HL-60 (cell line): ENCODE results near the gene JRKL.

Source experiments
- DNase-seq, 2 experiments: peaks; one replicate each; pipeline ENCODE4 v3.0.0-alpha.2; 2010 to 2020; ENCODE audit warnings: low read depth in 1 of 2, low spot score in 1 of 2
- H3K27ac ChIP-seq: fragments of 250-450 bp; sonication (Bioruptor Pico); replicated peaks from 2 replicates; pipeline ENCODE4 v1.5.1; 2020; ENCODE audit warnings: mild to moderate bottlenecking, moderate library complexity
- H3K27me3 ChIP-seq: fragments of 250-450 bp; sonication (Bioruptor Pico); 2 replicates; pipeline ENCODE4 v1.5.1; 2021; ENCODE audit warnings: mild to moderate bottlenecking, moderate library complexity; ENCODE audit not compliant: insufficient read depth, poor library complexity, severe bottlenecking
- H3K4me3 ChIP-seq: replicated peaks from 2 replicates; pipeline ENCODE4 v1.5.1; 2011; ENCODE audit warnings: mild to moderate bottlenecking, control low read depth, low read length; ENCODE audit not compliant: insufficient read depth
- CTCF ChIP-seq: IDR thresholded peaks from one replicate; pipeline ENCODE4 v1.5.1; 2011; ENCODE audit warnings: low read length, control low read depth, inconsistent platforms; ENCODE audit not compliant: insufficient read depth
- GABPA ChIP-seq: IDR thresholded peaks from 2 replicates; pipeline ENCODE4 v1.6.1; 2012; ENCODE audit warnings: low read depth
- POLR2AphosphoS5 ChIP-seq: IDR thresholded peaks from 2 replicates; pipeline ENCODE4 v1.6.1; 2012; ENCODE audit warnings: low read depth
- REST ChIP-seq: IDR thresholded peaks from 2 replicates; pipeline ENCODE4 v1.6.1; 2012; ENCODE audit warnings: low read depth; ENCODE audit not compliant: insufficient replicate concordance
- SPI1 ChIP-seq: IDR thresholded peaks from 2 replicates; pipeline ENCODE4 v1.6.1; 2012; ENCODE audit warnings: low read depth, mild to moderate bottlenecking, borderline replicate concordance

JRKL gene

GRCh38 chr11:96365493-96365892 lies 24.3 kb upstream of the JRKL start:
- Histone ChIP-seq H3K4me3 (no peak overlapping the region), H3K27me3 (no peaks in the 10 kb centered on the region), H3K27ac (no peak overlapping the region)
- no peak for DNase-seq
- no peak for TF ChIP-seq GABPA
- TF ChIP-seq CTCF, result no peak
- TF ChIP-seq POLR2AphosphoS5, result no peak
- no peak for TF ChIP-seq SPI1
- no peak for TF ChIP-seq REST

DNA sequence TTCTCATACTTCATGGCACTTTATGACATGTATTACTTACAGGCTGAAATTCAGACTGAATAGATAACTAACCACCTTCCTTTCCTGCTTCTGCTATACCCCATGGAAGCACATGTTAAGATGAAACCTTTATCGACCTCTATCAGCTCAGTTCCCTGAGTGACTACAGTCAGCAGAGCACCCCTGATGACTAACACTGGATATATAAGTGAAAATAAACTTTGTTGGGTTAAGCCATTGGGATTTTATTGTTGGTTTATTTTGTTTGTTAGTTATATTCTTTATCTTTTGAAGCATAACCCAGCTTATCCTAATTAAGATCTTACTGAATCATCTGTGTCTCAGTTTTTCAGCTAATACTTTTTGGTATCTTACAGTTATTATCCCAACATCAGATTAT lies 23.8 kb upstream of the JRKL start:
- no peak overlapping the region for H3K27ac ChIP-seq
- TF ChIP-seq REST (no peak), GABPA (no peak), CTCF (no peak), SPI1 (no peak), POLR2AphosphoS5 (no peak)
- H3K27me3 ChIP-seq, result no peaks in the 10 kb centered on the region
- no peak overlapping the region for H3K4me3 ChIP-seq
- DNase-seq, result no peak

GRCh38 chr11:96367342-96367741 lies 22.5 kb upstream of the JRKL start:
- Histone ChIP-seq H3K4me3 (no peak overlapping the region), H3K27me3 (no peaks in the 10 kb centered on the region), H3K27ac (no peak overlapping the region)
- no peak for DNase-seq
- TF ChIP-seq REST (no peak), GABPA (no peak)

GRCh38 chr11:96373826-96374225 lies 16.0 kb upstream of the JRKL start:
- DNase-seq, result no peak
- no peak overlapping the region for H3K27ac ChIP-seq
- no peaks in the 10 kb centered on the region for H3K27me3 ChIP-seq
- no peak overlapping the region for H3K4me3 ChIP-seq
- TF ChIP-seq GABPA (no peak), SPI1 (peak; percentile 42; the same call in 1 of the 2 replicates)
